Measurements from ENCODE around the gene PXN.
"Not testable (repeated sequence)": the region's sequence is repeated elsewhere in the genome, so short reads cannot be mapped to it uniquely, and the experiment has no call there.

PXN gene

GRCh38 chr12:120239776-120240494 lies 25.6 kb downstream of the PXN start:
- DNase-seq = no peak

GRCh38 chr12:120238839-120239445 lies 26.6 kb downstream of the PXN start:
- DNase-seq = no peak

GRCh38 chr12:120238217-120238616 lies 27.3 kb downstream of the PXN start:
- no peak for DNase-seq

GRCh38 chr12:120237360-120238171 lies 28.0 kb downstream of the PXN start:
- no peak for DNase-seq

- not testable (repeated sequence) for DNase-seq
These were observed 28.7 kb downstream of the PXN start for GRCh38 chr12:120236809-120237208.

GRCh38 chr12:120235369-120236323 lies 29.9 kb downstream of the PXN start:
- DNase-seq = no peak

GRCh38 chr12:120234643-120235368 lies 30.7 kb downstream of the PXN start:
- no peak for DNase-seq

GRCh38 chr12:120231316-120232011 lies 34.1 kb downstream of the PXN start:
- DNase-seq = peak; percentile 72 to 74

GRCh38 chr12:120230974-120231315 lies 34.6 kb downstream of the PXN start:
- no peak for DNase-seq

GRCh38 chr12:120230326-120230973 lies 35.1 kb downstream of the PXN start:
- no peak for DNase-seq

GRCh38 chr12:120229487-120230325 lies 35.8 kb downstream of the PXN start:
- no peak for DNase-seq

- DNase-seq = no peak
These were observed 36.5 kb downstream of the PXN start for GRCh38 chr12:120229071-120229486.

GRCh38 chr12:120228291-120229070 lies 37.0 kb downstream of the PXN start:
- peak; percentile 86 to 88 for DNase-seq

GRCh38 chr12:120228041-120228290 lies 37.6 kb downstream of the PXN start:
- DNase-seq = no peak

- DNase-seq = no peak
These were observed 38.1 kb downstream of the PXN start for GRCh38 chr12:120227233-120228040.

- DNase-seq = peak in 1 of 2 donors; percentile 28
These were observed 39.5 kb downstream of the PXN start for GRCh38 chr12:120225852-120226640.

- no peak for DNase-seq
These were observed 40.4 kb downstream of the PXN start for GRCh38 chr12:120225200-120225558.
